Measurements from ENCODE around the gene JAKMIP1. TPM values are rescaled to one million over a fixed set of nuclear protein-coding genes. Genes with fewer than 3 reads are reported as not detected.

Gene JAKMIP1
- total RNA-seq, 1 experiment from 2014 or later: not detected

DNA sequence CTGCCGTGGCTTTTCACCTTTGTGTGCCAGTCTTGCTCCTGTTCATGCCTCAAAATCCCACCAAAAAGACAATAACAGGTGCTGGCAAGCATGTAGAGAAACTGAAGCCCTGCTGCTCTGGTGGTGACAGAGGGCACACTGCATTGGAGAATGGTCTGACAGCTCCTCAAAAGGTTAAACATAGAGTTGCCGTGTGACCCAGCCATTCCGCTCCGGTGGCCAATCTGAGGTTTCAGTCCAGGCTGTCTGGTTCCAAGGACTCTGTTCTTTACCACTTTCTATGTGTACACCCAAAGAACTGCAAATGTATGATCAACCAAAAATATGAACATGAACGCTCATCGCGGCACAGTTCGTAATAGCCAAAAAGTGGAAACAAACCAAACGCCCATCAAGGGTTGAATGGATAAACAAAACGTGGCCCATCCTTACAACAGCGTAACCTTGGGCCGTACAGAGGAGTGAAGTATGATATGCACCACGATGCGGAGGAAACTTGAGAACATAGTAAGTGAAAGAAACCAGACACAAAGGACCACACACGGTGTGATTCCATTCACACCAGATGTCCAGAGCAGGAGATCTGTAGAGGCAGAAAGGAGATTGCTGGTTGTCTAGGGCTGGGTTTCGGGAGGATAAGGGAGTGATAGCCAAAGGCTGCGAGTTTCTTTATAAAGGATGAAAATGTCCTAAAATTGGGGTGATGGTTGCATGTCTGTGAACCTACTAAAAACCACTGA lies 35.7 kb upstream of the JAKMIP1 start:
- ATAC-seq: no peak
- Histone ChIP-seq H3K9ac (ENCODE audit: low read length) (no peak overlapping the region), H3K4me2 (ENCODE audit: low read length) (no peak overlapping the region), H3K27ac (ENCODE audit: low read depth, low read length) (no peak overlapping the region), H3K9me2 (ENCODE audit: insufficient read depth) (no peaks in the 10 kb centered on the region), H4K20me1 (ENCODE audit: insufficient read depth) (no peaks in the 10 kb centered on the region), H3K9me3 (ENCODE audit: control insufficient read depth in 1 of 2, insufficient read depth in 1 of 2, low read depth in 1 of 2, low read length in 2 of 2) (no peaks in the 10 kb centered on the region), H3K4me3 (replicated peaks in 1 of 2; ENCODE audit: low read depth in 1 of 2, low read length in 2 of 2) (no peak overlapping the region), H3K4me1 (ENCODE audit: control insufficient read depth in 1 of 2, insufficient read depth in 2 of 2, low read length in 2 of 2) (no peaks in the 10 kb centered on the region), H2AFZ (ENCODE audit: low read depth, low read length, poor library complexity, severe bottlenecking) (no peak overlapping the region), H3K36me3 (ENCODE audit: control insufficient read depth in 1 of 2, insufficient read depth in 2 of 2, low read length in 2 of 2) (no peaks in the 10 kb centered on the region), H3K79me2 (ENCODE audit: insufficient read depth, low read length) (no peaks in the 10 kb centered on the region), H3K27me3 (ENCODE audit: insufficient read depth, low read length) (no peaks in the 10 kb centered on the region)
- TF ChIP-seq FOSL1 (IDR thresholded peaks at IDR 0.05; ENCODE audit: low read depth): no peak
- no peak for TF ChIP-seq TCF7L2 (IDR thresholded peaks at IDR 0.05; ENCODE audit: borderline replicate concordance, extremely low read depth, insufficient read depth, insufficient read length)
- TF ChIP-seq, protein P1, sequence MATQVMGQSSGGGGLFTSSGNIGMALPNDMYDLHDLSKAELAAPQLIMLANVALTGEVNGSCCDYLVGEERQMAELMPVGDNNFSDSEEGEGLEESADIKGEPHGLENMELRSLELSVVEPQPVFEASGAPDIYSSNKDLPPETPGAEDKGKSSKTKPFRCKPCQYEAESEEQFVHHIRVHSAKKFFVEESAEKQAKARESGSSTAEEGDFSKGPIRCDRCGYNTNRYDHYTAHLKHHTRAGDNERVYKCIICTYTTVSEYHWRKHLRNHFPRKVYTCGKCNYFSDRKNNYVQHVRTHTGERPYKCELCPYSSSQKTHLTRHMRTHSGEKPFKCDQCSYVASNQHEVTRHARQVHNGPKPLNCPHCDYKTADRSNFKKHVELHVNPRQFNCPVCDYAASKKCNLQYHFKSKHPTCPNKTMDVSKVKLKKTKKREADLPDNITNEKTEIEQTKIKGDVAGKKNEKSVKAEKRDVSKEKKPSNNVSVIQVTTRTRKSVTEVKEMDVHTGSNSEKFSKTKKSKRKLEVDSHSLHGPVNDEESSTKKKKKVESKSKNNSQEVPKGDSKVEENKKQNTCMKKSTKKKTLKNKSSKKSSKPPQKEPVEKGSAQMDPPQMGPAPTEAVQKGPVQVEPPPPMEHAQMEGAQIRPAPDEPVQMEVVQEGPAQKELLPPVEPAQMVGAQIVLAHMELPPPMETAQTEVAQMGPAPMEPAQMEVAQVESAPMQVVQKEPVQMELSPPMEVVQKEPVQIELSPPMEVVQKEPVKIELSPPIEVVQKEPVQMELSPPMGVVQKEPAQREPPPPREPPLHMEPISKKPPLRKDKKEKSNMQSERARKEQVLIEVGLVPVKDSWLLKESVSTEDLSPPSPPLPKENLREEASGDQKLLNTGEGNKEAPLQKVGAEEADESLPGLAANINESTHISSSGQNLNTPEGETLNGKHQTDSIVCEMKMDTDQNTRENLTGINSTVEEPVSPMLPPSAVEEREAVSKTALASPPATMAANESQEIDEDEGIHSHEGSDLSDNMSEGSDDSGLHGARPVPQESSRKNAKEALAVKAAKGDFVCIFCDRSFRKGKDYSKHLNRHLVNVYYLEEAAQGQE (IDR thresholded peaks at IDR 0.05; ENCODE audit: low read depth): no peak
- no peak for TF ChIP-seq ELF1 (IDR thresholded peaks at IDR 0.05; ENCODE audit: borderline replicate concordance, low read depth)
- TF ChIP-seq, protein P2, sequence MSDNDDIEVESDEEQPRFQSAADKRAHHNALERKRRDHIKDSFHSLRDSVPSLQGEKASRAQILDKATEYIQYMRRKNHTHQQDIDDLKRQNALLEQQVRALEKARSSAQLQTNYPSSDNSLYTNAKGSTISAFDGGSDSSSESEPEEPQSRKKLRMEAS (IDR thresholded peaks at IDR 0.05): no peak
- no peak for TF ChIP-seq CBX3 (IDR thresholded peaks at IDR 0.05; ENCODE audit: low read depth)
- no peak for TF ChIP-seq POLR2AphosphoS5 (IDR thresholded peaks at IDR 0.05; ENCODE audit: low read depth, low read length)
- TF ChIP-seq, protein P3, sequence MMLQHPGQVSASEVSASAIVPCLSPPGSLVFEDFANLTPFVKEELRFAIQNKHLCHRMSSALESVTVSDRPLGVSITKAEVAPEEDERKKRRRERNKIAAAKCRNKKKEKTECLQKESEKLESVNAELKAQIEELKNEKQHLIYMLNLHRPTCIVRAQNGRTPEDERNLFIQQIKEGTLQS (IDR thresholded peaks at IDR 0.05): no peak
- TF ChIP-seq POLR2A (IDR thresholded peaks at IDR 0.05; ENCODE audit: borderline replicate concordance, extremely low read depth, insufficient read depth, insufficient read length): no peak
- no peak for TF ChIP-seq EZH2phosphoT487 (IDR thresholded peaks at IDR 0.05; ENCODE audit: borderline replicate concordance)
- no peak for TF ChIP-seq SP1 (IDR thresholded peaks at IDR 0.05; ENCODE audit: low read depth)
- TF ChIP-seq EGR1 (IDR thresholded peaks at IDR 0.05; ENCODE audit: low read depth): no peak
- no peak for TF ChIP-seq ZFX (IDR thresholded peaks at IDR 0.05)
- TF ChIP-seq EZH2 (IDR thresholded peaks at IDR 0.05): no peak
- no peak for TF ChIP-seq ZNF274 (IDR thresholded peaks at IDR 0.05; ENCODE audit: low read depth, low read length)
- TF ChIP-seq SRF (IDR thresholded peaks at IDR 0.05; ENCODE audit: low read depth): no peak
- no peak for TF ChIP-seq SIN3A (IDR thresholded peaks at IDR 0.05; ENCODE audit: low read depth)
- TF ChIP-seq RAD21 (IDR thresholded peaks at IDR 0.05; ENCODE audit: low read depth): no peak
- TF ChIP-seq, protein P4, sequence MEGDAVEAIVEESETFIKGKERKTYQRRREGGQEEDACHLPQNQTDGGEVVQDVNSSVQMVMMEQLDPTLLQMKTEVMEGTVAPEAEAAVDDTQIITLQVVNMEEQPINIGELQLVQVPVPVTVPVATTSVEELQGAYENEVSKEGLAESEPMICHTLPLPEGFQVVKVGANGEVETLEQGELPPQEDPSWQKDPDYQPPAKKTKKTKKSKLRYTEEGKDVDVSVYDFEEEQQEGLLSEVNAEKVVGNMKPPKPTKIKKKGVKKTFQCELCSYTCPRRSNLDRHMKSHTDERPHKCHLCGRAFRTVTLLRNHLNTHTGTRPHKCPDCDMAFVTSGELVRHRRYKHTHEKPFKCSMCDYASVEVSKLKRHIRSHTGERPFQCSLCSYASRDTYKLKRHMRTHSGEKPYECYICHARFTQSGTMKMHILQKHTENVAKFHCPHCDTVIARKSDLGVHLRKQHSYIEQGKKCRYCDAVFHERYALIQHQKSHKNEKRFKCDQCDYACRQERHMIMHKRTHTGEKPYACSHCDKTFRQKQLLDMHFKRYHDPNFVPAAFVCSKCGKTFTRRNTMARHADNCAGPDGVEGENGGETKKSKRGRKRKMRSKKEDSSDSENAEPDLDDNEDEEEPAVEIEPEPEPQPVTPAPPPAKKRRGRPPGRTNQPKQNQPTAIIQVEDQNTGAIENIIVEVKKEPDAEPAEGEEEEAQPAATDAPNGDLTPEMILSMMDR (IDR thresholded peaks at IDR 0.05 in 2 of 3, conservative IDR thresholded peaks at IDR 0.05 in 1 of 3; ENCODE audit: borderline replicate concordance in 1 of 3, insufficient read depth in 1 of 3, low read depth in 2 of 3, low read length in 2 of 3): no peak
- no peak for DNase-seq (ENCODE audit: low read depth, low spot score)
- BruUV-seq (replicated peaks): no TSS peak
- intact Hi-C loops (cut with micrococcal nuclease): no loop called here
- ChIA-PET RAD21 (ENCODE audit: low non-redundant PET in 1 of 2, low total read pairs in 2 of 2, uncharacterized antibody in 2 of 2, unreplicated experiment in 2 of 2) (no interaction called here), POLR2A (no interaction called here), CTCF (no interaction called here)
